COR-L47 (cell line): ENCODE results near the gene XAF1.
"Not testable (repeated sequence)": the region's sequence is repeated elsewhere in the genome, so short reads cannot be mapped to it uniquely, and the experiment has no call there.

Experiments
- DNase-seq: peaks from one replicate; lab custom pipeline; 2025; lab: John Stamatoyannopoulos, UW

Gene XAF1

GRCh38 chr17:6800422-6801027 lies 44.7 kb downstream of the XAF1 start:
- DNase-seq, result no peak

DNA sequence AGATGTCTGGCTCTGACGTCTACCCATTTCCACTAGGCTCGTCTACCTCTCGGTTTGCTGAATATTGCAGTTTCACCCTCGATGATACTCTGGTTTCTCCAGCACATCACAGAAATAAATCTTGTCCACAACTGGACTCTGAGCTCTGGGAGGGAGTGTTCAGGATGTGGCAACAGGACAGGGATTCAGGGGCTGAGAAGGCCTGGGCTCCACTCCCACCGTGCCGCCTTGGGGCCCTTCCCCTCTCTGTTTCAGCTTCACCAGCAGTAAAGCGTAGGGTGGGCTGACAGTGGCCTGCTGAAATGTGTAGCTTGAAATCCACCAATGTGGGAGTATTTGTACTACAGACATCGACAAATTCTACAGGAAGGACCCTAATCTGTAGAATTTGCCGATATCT lies 55.7 kb downstream of the XAF1 start:
- DNase-seq, result no peak

GRCh38 chr17:6812295-6812694 lies 56.4 kb downstream of the XAF1 start:
- no peak for DNase-seq

DNA sequence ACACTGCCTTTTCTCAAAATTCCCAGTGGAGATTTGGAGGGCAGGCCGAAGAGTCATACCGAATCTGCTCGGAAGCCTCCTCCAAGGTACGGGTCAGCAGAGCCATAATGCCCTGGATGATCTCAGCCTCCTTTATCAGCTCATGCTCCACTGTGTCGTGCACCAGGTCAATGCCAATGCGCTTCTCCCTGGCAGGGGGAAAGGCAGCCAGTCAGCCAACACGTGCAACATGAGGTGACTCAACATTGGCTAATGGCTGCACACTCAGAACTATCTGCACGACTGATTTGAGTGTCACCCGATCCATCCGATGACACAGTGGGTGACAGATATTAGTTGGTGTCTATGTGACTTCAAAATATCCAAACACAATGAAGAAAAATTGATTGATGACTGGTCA lies 59.9 kb downstream of the XAF1 start:
- DNase-seq, result no peak

GRCh38 chr17:6816368-6816767 lies 60.5 kb downstream of the XAF1 start:
- not testable (repeated sequence) for DNase-seq

DNA sequence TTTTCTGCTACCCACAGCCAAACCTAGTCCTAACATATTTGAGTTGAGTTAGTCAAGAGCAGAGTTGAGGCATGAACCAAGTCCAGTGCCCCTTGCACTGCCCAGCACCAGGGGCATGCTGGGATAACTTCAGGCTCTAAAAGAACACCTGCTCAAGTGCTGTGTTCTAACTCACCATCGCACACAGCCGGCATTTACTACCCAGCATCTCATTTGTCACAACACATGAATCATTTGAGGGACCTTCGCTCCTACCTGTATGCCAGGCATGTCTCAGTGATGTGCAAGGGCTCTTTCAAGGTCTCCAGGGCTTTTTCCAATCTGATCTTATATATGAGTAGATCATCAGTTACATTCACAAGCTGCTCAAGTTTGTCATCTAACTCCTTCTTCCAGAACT lies 63.1 kb downstream of the XAF1 start:
- DNase-seq, result no peak

GRCh38 chr17:6823011-6823442 lies 67.2 kb downstream of the XAF1 start:
- no peak for DNase-seq
